Endothelial cell of umbilical vein (primary cell): ENCODE results near the gene CYB5A.

Experiments used
- CTCF ChIP-seq, 2 donors: IDR thresholded peaks; 1 replicate in 1 of 2; 2 replicates in 1 of 2; pipeline ENCODE4 v1.5.1; 2011; ENCODE audit warnings: low read length in 2 of 2, mild to moderate bottlenecking in 2 of 2, moderate library complexity in 2 of 2, control low read depth in 1 of 2, inconsistent platforms in 1 of 2, low read depth in 1 of 2; ENCODE audit not compliant: insufficient read depth in 1 of 2; ENCODE audit errors: extremely low read depth in 1 of 2
- POLR2A ChIP-seq: IDR thresholded peaks from 2 replicates; pipeline ENCODE4 v1.6.1; 2012; ENCODE audit warnings: low read depth, mild to moderate bottlenecking, control low read depth, low read length

- no peak for TF ChIP-seq CTCF (IDR thresholded peaks at IDR 0.05; ENCODE audit: extremely low read depth in 1 of 2, insufficient read depth in 1 of 2, low read depth in 1 of 2, low read length in 2 of 2)
- no peak for TF ChIP-seq POLR2A
Measured at GRCh38 chr18:74294526-74294925, 2.8 kb upstream of the CYB5A start.
